ENCODE results near the gene BBS2. TPM values are rescaled to one million over a fixed set of nuclear protein-coding genes. Genes with fewer than 3 reads are reported as not detected.

Gene BBS2
- total and polyA plus RNA-seq, 8 donors = 10.0 to 50.4 (median 16.2) TPM

GRCh38 chr16:56510544-56510943 is 9.3 kb downstream of the BBS2 start:
- intact Hi-C loops (cut with DNase I) = no loop called here
- ATAC-seq (no peak), DNase-seq (no peak), FAIRE-seq (no peak)
- no peak overlapping the region for H3K4me3 ChIP-seq
- H3K4me1 ChIP-seq = no peaks in the 10 kb centered on the region
- H3K36me3 ChIP-seq = peaks cover 0 to 27% (median 7%) of the 10 kb centered on the region in 3 donors
- no peak overlapping the region for H3K27ac ChIP-seq
- no peak for TF ChIP-seq CTCF (IDR thresholded peaks at IDR 0.05)
- no peaks in the 10 kb centered on the region for H3K27me3 ChIP-seq
- 70 to 76% methylated on average over 2 of the region's 2 CpGs for WGBS, 2 donors
- H3K9me3 ChIP-seq = no peaks in the 10 kb centered on the region

GRCh38 chr16:56506941-56507340 is 12.9 kb downstream of the BBS2 start:
- no peak for FAIRE-seq
- intact Hi-C loops (cut with DNase I) = no loop called here

GRCh38 chr16:56505181-56505580 is 14.6 kb downstream of the BBS2 start:
- H3K4me3 ChIP-seq = no peak overlapping the region
- no peak overlapping the region for H3K27ac ChIP-seq
- H3K27me3 ChIP-seq = no peaks in the 10 kb centered on the region
- intact Hi-C loops (cut with DNase I) = no loop called here
- DNase-seq = no peak
- H3K9me3 ChIP-seq = no peaks in the 10 kb centered on the region
- no peak for TF ChIP-seq CTCF (IDR thresholded peaks at IDR 0.05)
- 96 to 99% methylated on average over 3 of the region's 3 CpGs for WGBS, 2 donors
- ATAC-seq = no peak
- H3K36me3 ChIP-seq = peaks cover 0 to 59% (median 10%) of the 10 kb centered on the region in 3 donors
- H3K4me1 ChIP-seq = no peaks in the 10 kb centered on the region
- no peak for FAIRE-seq

More at GRCh38 chr16:56506941-56507340, 12.9 kb downstream of the BBS2 start:
- no peaks in the 10 kb centered on the region for H3K9me3 ChIP-seq
- H3K27ac ChIP-seq = no peak overlapping the region
- H3K4me1 ChIP-seq = no peaks in the 10 kb centered on the region
- no peaks in the 10 kb centered on the region for H3K27me3 ChIP-seq
- DNase-seq = no peak
- no peak overlapping the region for H3K4me3 ChIP-seq
- ATAC-seq = no peak
- no peak for TF ChIP-seq CTCF (IDR thresholded peaks at IDR 0.05)
- H3K36me3 ChIP-seq = peaks cover 0 to 46% (median 10%) of the 10 kb centered on the region in 3 donors

- FAIRE-seq (no peak), DNase-seq (no peak), ATAC-seq (no peak)
- peaks cover 0 to 9% (median 0%) of the 10 kb centered on the region in 3 donors for H3K36me3 ChIP-seq
- 89 to 95% methylated on average over 1 of the region's 1 CpG for WGBS, 2 donors
- H3K27ac ChIP-seq = no peak overlapping the region
- intact Hi-C loops (cut with DNase I) = no loop called here
- no peak overlapping the region for H3K4me3 ChIP-seq
- no peaks in the 10 kb centered on the region for H3K4me1 ChIP-seq
- no peaks in the 10 kb centered on the region for H3K27me3 ChIP-seq
- H3K9me3 ChIP-seq = no peaks in the 10 kb centered on the region
- no peak for TF ChIP-seq CTCF (IDR thresholded peaks at IDR 0.05)
Measured at GRCh38 chr16:56493815-56494214, 26.0 kb downstream of the BBS2 start.

GRCh38 chr16:56493126-56493525 is 26.7 kb downstream of the BBS2 start:
- no peak for FAIRE-seq
- Histone ChIP-seq H3K36me3 (peaks cover 0 to 9% (median 0%) of the 10 kb centered on the region in 3 donors), H3K9me3 (no peaks in the 10 kb centered on the region)

More at GRCh38 chr16:56493126-56493525, 26.7 kb downstream of the BBS2 start:
- no peak overlapping the region for H3K4me3 ChIP-seq
- 78 to 88% methylated on average over 2 of the region's 2 CpGs for WGBS, 2 donors
- H3K27me3 ChIP-seq = no peaks in the 10 kb centered on the region
- ATAC-seq = no peak
- H3K27ac ChIP-seq = no peak overlapping the region
- TF ChIP-seq CTCF (IDR thresholded peaks at IDR 0.05) = no peak
- H3K4me1 ChIP-seq = no peaks in the 10 kb centered on the region
- intact Hi-C loops (cut with DNase I) = no loop called here
- no peak for DNase-seq
